Calu3 (cell line): Measurements from ENCODE around the gene RER1. TPM values are rescaled to one million over a fixed set of nuclear protein-coding genes. Genes with fewer than 3 reads are reported as not detected.

Experiments used
- BruUV-seq: library from RNA; stranded (reverse); fragments of 400-500 nt; replicated peaks from 2 replicates; lab custom pipeline; 2021; lab: Mats Ljungman, UMichigan
- CTCF ChIA-PET: fragments of 300-600 bp; sonication (Branson Sonifier 250); formaldehyde crosslinking; loops from one replicate; lab custom pipeline; 2022; ENCODE audit warnings: antibody characterized with exemption; lab: Charles Lee
- DNase-seq: peaks from one replicate; pipeline ENCODE4 v3.0.0; 2022
- H3K27ac Mint-ChIP-seq: one replicate; pipeline ENCODE4 v1.8.0; 2022; ENCODE audit warnings: mixed read lengths; ENCODE audit not compliant: unreplicated experiment
- H3K27me3 Mint-ChIP-seq: one replicate; pipeline ENCODE4 v1.8.0; 2022; ENCODE audit warnings: mixed read lengths; ENCODE audit not compliant: unreplicated experiment
- H3K36me3 Mint-ChIP-seq: one replicate; pipeline ENCODE4 v1.8.0; 2022; ENCODE audit warnings: mild to moderate bottlenecking, moderate library complexity, mixed read lengths; ENCODE audit not compliant: insufficient read depth, unreplicated experiment
- H3K4me1 Mint-ChIP-seq: one replicate; pipeline ENCODE4 v1.8.0; 2022; ENCODE audit warnings: mild to moderate bottlenecking, low read depth, mixed read lengths; ENCODE audit not compliant: unreplicated experiment
- H3K4me3 Mint-ChIP-seq: one replicate; pipeline ENCODE4 v1.8.0; 2022; ENCODE audit warnings: mild to moderate bottlenecking, low read depth, moderate library complexity, mixed read lengths; ENCODE audit not compliant: unreplicated experiment
- H3K9me3 Mint-ChIP-seq: one replicate; pipeline ENCODE4 v1.8.0; 2022; ENCODE audit warnings: low read depth, mixed read lengths; ENCODE audit not compliant: unreplicated experiment
- CTCF ChIP-seq: fragments of 200-600 bp; IDR thresholded peaks from one replicate; pipeline ENCODE4 v1.8.0; 2022; ENCODE audit warnings: antibody characterized with exemption; ENCODE audit not compliant: unreplicated experiment
- intact Hi-C: fragments of 100-400 bp; cut with micrococcal nuclease; formaldehyde crosslinking; loops from one replicate; pipeline ENCODE4 v1.10.0; 2022; ENCODE audit not compliant: unreplicated experiment
- total RNA-seq: library from RNA; stranded (reverse); gene quantifications from 2 replicates; pipeline ENCODE4 v1.2.3, GENCODE V29; 2022

RER1 gene
- total RNA-seq, 1 experiment from 2014 or later = 118 TPM

GRCh38 chr1:2448098-2448445 is 56.4 kb downstream of the RER1 start:
- CTCF ChIA-PET = no interaction called here
- Mint-ChIP-seq H3K9me3 (no peaks in the 10 kb centered on the region), H3K27me3 (peaks cover 12% of the 10 kb centered on the region), H3K36me3 (peaks cover 6% of the 10 kb centered on the region), H3K4me3 (no peak overlapping the region), H3K4me1 (no peaks in the 10 kb centered on the region), H3K27ac (no peak overlapping the region)
- BruUV-seq = no TSS peak
- no peak for DNase-seq
- intact Hi-C loops = no loop called here
- TF ChIP-seq CTCF = no peak

GRCh38 chr1:2449636-2450454 is 58.2 kb downstream of the RER1 start:
- H3K9me3 Mint-ChIP-seq = no peaks in the 10 kb centered on the region
- no peak overlapping the region for H3K4me3 Mint-ChIP-seq
- no peak for TF ChIP-seq CTCF
- no peak overlapping the region for H3K27ac Mint-ChIP-seq
- peaks cover 8% of the 10 kb centered on the region for H3K36me3 Mint-ChIP-seq
- H3K4me1 Mint-ChIP-seq = no peaks in the 10 kb centered on the region
- no peak for DNase-seq
- intact Hi-C loops = no loop called here
- peaks cover 9% of the 10 kb centered on the region for H3K27me3 Mint-ChIP-seq
- no TSS peak for BruUV-seq
- CTCF ChIA-PET = interaction anchor here (0.7 kb wide), 1 partner anchor 126 kb away, joined by 5 read pairs; no protein-coding TSS in a partner anchor

- no peaks in the 10 kb centered on the region for H3K4me1 Mint-ChIP-seq
- BruUV-seq = no TSS peak
- intact Hi-C loops = no loop called here
- H3K9me3 Mint-ChIP-seq = no peaks in the 10 kb centered on the region
- DNase-seq = peak; percentile 12
- TF ChIP-seq CTCF = no peak
- no peak overlapping the region for H3K4me3 Mint-ChIP-seq
- H3K27me3 Mint-ChIP-seq = no peaks in the 10 kb centered on the region
- no peak overlapping the region for H3K27ac Mint-ChIP-seq
- H3K36me3 Mint-ChIP-seq = peaks cover 5% of the 10 kb centered on the region
- CTCF ChIA-PET = no interaction called here
Observed at GRCh38 chr1:2451741-2452140, 60.1 kb downstream of the RER1 start.

GRCh38 chr1:2452201-2452931 is 60.7 kb downstream of the RER1 start:
- CTCF ChIA-PET = no interaction called here
- Mint-ChIP-seq H3K4me1 (no peaks in the 10 kb centered on the region), H3K27me3 (no peaks in the 10 kb centered on the region), H3K27ac (no peak overlapping the region), H3K9me3 (no peaks in the 10 kb centered on the region), H3K36me3 (peaks cover 5% of the 10 kb centered on the region), H3K4me3 (no peak overlapping the region)
- intact Hi-C loops = no loop called here
- BruUV-seq = no TSS peak
- TF ChIP-seq CTCF = no peak
- DNase-seq = no peak
